DOHH2 (cell line): ENCODE results near the gene DLL3.

Experiments used
- H3F3A ChIP-seq: fragments of 200-600 bp; sonication (generic), shearing (Covaris generic); 2 replicates; pipeline ENCODE4 v1.6.0; 2016; ENCODE audit warnings: antibody characterized with exemption, mild to moderate bottlenecking; ENCODE audit not compliant: control insufficient read depth, insufficient read depth
- H3K27ac ChIP-seq: fragments of 200-600 bp; sonication (generic); 2 replicates; pipeline ENCODE4 v1.5.1; 2014; ENCODE audit warnings: low read depth, mild to moderate bottlenecking, low read length, moderate library complexity
- H3K27me3 ChIP-seq: fragments of 200-600 bp; sonication (generic); 2 replicates; pipeline ENCODE4 v1.6.1; 2014; ENCODE audit warnings: mild to moderate bottlenecking, low read length, mixed read lengths; ENCODE audit not compliant: control insufficient read depth
- H3K36me3 ChIP-seq: fragments of 200-600 bp; sonication (generic); 2 replicates; pipeline ENCODE4 v1.6.1; 2014; ENCODE audit warnings: mild to moderate bottlenecking, low read length, moderate library complexity, mixed read lengths; ENCODE audit not compliant: control insufficient read depth
- H3K4me1 ChIP-seq: fragments of 200-600 bp; sonication (generic); 2 replicates; pipeline ENCODE4 v1.6.1; 2014; ENCODE audit warnings: mild to moderate bottlenecking, low read length, mixed read lengths; ENCODE audit not compliant: control insufficient read depth
- H3K4me2 ChIP-seq: fragments of 200-600 bp; sonication (generic); 2 replicates; pipeline ENCODE4 v1.6.0; 2014; ENCODE audit warnings: mild to moderate bottlenecking, low read length, moderate library complexity
- H3K4me3 ChIP-seq: fragments of 200-600 bp; sonication (generic); 2 replicates; pipeline ENCODE4 v1.5.1; 2014; ENCODE audit warnings: mild to moderate bottlenecking, low read length, mixed read lengths
- H3K79me2 ChIP-seq: fragments of 200-600 bp; sonication (generic); 2 replicates; pipeline ENCODE4 v1.6.1; 2014; ENCODE audit warnings: mild to moderate bottlenecking, low read length, mixed read lengths; ENCODE audit not compliant: control insufficient read depth
- H3K9me2 ChIP-seq: fragments of 200-600 bp; sonication (generic); replicated peaks from 2 replicates; pipeline ENCODE4 v1.6.1; 2014; ENCODE audit warnings: mild to moderate bottlenecking, low read length, mixed read lengths; ENCODE audit not compliant: control insufficient read depth
- H3K9me3 ChIP-seq: fragments of 200-600 bp; sonication (generic); 2 replicates; pipeline ENCODE4 v1.6.1; 2014; ENCODE audit warnings: antibody characterized with exemption, low read length, mixed read lengths; ENCODE audit not compliant: control insufficient read depth, insufficient read depth
- H4K20me1 ChIP-seq: fragments of 200-600 bp; sonication (generic); 2 replicates; pipeline ENCODE4 v1.6.0; 2014; ENCODE audit warnings: low read depth, mild to moderate bottlenecking, antibody characterized with exemption, low read length, moderate library complexity; ENCODE audit not compliant: control insufficient read depth, insufficient read depth
- EZH2phosphoT487 ChIP-seq: fragments of 200-600 bp; sonication (generic); IDR thresholded peaks from 2 replicates; pipeline ENCODE4 v1.6.1; 2017; ENCODE audit warnings: borderline replicate concordance, mild to moderate bottlenecking, antibody characterized with exemption, low read length, moderate library complexity, mixed read lengths
- TF ChIP-seq, protein P1 (sequence below): fragments of 200-600 bp; sonication (generic); IDR thresholded peaks from one replicate; pipeline ENCODE4 v1.5.1; 2014; ENCODE audit warnings: antibody characterized with exemption, mild to moderate bottlenecking, low read depth, low read length; ENCODE audit not compliant: poor library complexity, severe bottlenecking

Gene DLL3

DNA sequence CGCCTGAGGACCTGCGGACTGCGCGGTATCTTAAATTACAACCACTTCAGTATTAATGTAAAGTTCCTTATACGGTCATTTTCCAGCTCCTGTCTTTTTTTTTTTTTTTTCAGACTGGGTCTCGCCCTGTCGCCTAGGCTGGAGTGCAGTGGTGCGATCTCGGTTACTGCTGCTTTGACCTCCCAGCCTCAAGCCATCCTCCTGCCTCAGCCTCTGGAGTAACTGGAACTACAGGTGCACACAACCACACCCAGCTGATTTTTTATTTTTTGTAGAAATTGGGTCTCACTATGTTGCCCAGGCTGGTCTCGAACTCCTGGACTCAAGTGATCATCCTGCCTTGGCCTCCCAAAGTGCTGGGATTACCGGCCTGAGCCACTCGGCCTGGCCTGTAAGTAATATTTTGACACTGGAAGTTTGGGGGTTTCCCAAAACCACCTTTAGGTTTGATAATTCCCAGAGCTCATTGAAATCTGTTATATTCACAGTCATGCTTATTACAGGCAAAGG lies 34.3 kb downstream of the DLL3 start:
- peaks cover 39% of the 10 kb centered on the region for H3K79me2 ChIP-seq
- H4K20me1 ChIP-seq = no peaks in the 10 kb centered on the region
- peaks cover 37% of the 10 kb centered on the region for H3K4me1 ChIP-seq
- peaks cover 5% of the 10 kb centered on the region; the same call in 1 of the 2 replicates for H3K36me3 ChIP-seq
- peak overlapping the region; percentile 100 for H3K4me2 ChIP-seq
- H3K27ac ChIP-seq = no peak overlapping the region
- peaks cover 2% of the 10 kb centered on the region for H3F3A ChIP-seq
- no peaks in the 10 kb centered on the region for H3K9me2 ChIP-seq
- no peak for TF ChIP-seq EZH2phosphoT487
- TF ChIP-seq, protein P1, sequence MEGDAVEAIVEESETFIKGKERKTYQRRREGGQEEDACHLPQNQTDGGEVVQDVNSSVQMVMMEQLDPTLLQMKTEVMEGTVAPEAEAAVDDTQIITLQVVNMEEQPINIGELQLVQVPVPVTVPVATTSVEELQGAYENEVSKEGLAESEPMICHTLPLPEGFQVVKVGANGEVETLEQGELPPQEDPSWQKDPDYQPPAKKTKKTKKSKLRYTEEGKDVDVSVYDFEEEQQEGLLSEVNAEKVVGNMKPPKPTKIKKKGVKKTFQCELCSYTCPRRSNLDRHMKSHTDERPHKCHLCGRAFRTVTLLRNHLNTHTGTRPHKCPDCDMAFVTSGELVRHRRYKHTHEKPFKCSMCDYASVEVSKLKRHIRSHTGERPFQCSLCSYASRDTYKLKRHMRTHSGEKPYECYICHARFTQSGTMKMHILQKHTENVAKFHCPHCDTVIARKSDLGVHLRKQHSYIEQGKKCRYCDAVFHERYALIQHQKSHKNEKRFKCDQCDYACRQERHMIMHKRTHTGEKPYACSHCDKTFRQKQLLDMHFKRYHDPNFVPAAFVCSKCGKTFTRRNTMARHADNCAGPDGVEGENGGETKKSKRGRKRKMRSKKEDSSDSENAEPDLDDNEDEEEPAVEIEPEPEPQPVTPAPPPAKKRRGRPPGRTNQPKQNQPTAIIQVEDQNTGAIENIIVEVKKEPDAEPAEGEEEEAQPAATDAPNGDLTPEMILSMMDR = no peak
- H3K4me3 ChIP-seq = peak overlapping the region; percentile 90
- H3K9me3 ChIP-seq = no peaks in the 10 kb centered on the region
- H3K27me3 ChIP-seq = no peaks in the 10 kb centered on the region

DNA sequence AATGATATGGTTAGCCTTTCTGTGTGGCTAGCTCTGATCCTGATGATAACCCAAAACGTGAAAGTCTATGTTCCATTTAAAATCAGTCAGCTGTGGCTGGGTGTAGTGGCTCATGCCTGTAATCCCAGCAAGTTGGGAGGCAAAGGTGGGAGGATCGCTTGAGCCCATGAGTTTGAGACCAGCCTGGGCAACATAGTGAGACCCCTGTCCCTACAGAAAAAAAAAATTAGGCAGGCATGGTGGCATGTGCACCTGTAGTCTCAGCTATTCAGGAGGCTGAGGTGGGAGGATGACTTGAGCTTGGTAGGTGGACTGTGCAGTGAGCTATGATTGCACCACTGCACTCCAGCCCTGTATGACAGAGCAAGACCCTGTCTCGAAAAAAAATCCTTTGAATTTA lies 35.0 kb downstream of the DLL3 start:
- no peak overlapping the region for H3K4me3 ChIP-seq

DNA sequence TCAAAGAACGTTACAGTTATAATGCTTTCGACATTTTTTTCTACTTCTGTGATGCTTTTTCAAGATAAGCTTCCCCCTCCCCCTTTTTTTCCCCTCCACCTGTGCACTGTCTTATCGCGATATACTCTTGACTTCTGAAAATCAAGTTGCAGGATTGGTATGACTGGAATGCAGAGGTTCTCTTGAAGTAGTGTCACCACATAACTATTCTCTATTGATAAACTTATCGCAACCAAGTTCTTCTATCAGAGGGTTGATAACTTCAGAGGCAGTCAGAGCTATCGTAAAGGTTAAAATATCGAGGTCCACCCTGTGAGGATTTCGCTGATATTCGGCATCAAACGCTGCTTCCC lies 40.4 kb downstream of the DLL3 start:
- Histone ChIP-seq H3F3A (no peaks in the 10 kb centered on the region), H3K36me3 (no peaks in the 10 kb centered on the region), H4K20me1 (no peaks in the 10 kb centered on the region), H3K9me2 (no peaks in the 10 kb centered on the region), H3K79me2 (peaks cover 26% of the 10 kb centered on the region), H3K9me3 (no peaks in the 10 kb centered on the region), H3K27me3 (peaks cover 14% of the 10 kb centered on the region), H3K27ac (no peak overlapping the region), H3K4me1 (peaks cover 44% of the 10 kb centered on the region), H3K4me2 (peak overlapping the region; percentile 89), H3K4me3 (peak overlapping the region; percentile 88)
- TF ChIP-seq, protein P1 = no peak
- TF ChIP-seq EZH2phosphoT487 = no peak

More for the DNA sequence above, 35.0 kb downstream of the DLL3 start:
- Histone ChIP-seq H3K36me3 (peaks cover 5% of the 10 kb centered on the region; the same call in 1 of the 2 replicates), H3K79me2 (peaks cover 46% of the 10 kb centered on the region), H3K27ac (no peak overlapping the region), H3K27me3 (no peaks in the 10 kb centered on the region), H3F3A (peaks cover 2% of the 10 kb centered on the region; the same call in 1 of the 2 replicates), H4K20me1 (no peaks in the 10 kb centered on the region), H3K4me1 (peaks cover 44% of the 10 kb centered on the region), H3K9me3 (no peaks in the 10 kb centered on the region), H3K4me2 (no peak overlapping the region), H3K9me2 (no peaks in the 10 kb centered on the region)
- no peak for TF ChIP-seq EZH2phosphoT487
- TF ChIP-seq, protein P1 = no peak
